Keratinocyte (primary cell): ENCODE measurements around the gene SOHLH1.

Source experiments
- CTCF ChIP-seq, 3 experiments: IDR thresholded peaks in 1 of 3; conservative IDR thresholded peaks in 1 of 3; optimal IDR thresholded peaks in 1 of 3; 2 replicates in 2 of 3; 3 replicates in 1 of 3; pipeline versions ENCODE3 to v1.5.1; 2011; ENCODE audit warnings: low read length in 3 of 3, mild to moderate bottlenecking in 3 of 3, moderate library complexity in 2 of 3, control low read depth in 1 of 3, inconsistent platforms in 1 of 3; ENCODE audit not compliant: insufficient read depth in 2 of 3; ENCODE audit errors: extremely low read depth in 1 of 3
- EZH2 ChIP-seq: IDR thresholded peaks from one replicate; pipeline ENCODE4 v1.6.1; 2012; ENCODE audit warnings: inconsistent platforms, mild to moderate bottlenecking, low read length, moderate library complexity

- TF ChIP-seq CTCF (optimal IDR thresholded peaks at IDR 0.05 in 1 of 3, IDR thresholded peaks at IDR 0.05 in 1 of 3, conservative IDR thresholded peaks at IDR 0.05 in 1 of 3; ENCODE audit: extremely low read depth in 1 of 3, insufficient read depth in 2 of 3, low read length in 3 of 3) (no peak), EZH2 (no peak)
Observed at GRCh38 chr9:135701067-135701958, 2.0 kb upstream of the SOHLH1 start.
